GM18499 (cell line): ENCODE measurements around the gene KCNT1.
"Not testable (repeated sequence)": the region's sequence is repeated elsewhere in the genome, so short reads cannot be mapped to it uniquely, and the experiment has no call there.

ENCODE experiments used
- ATAC-seq: cut with Tn5 transposase; IDR thresholded peaks from one replicate; pipeline ENCODE4 v1.9.1; 2021; ENCODE audit warnings: moderate number of reproducible peaks; ENCODE audit not compliant: insufficient read depth, unreplicated experiment

Gene KCNT1

GRCh38 chr9:135701959-135702721, at the start of gene KCNT1:
KCNT1 (plus strand) TSS chr9:135702185; CDS start chr9:135702259, 74 bp downstream.
- no peak for ATAC-seq

DNA sequence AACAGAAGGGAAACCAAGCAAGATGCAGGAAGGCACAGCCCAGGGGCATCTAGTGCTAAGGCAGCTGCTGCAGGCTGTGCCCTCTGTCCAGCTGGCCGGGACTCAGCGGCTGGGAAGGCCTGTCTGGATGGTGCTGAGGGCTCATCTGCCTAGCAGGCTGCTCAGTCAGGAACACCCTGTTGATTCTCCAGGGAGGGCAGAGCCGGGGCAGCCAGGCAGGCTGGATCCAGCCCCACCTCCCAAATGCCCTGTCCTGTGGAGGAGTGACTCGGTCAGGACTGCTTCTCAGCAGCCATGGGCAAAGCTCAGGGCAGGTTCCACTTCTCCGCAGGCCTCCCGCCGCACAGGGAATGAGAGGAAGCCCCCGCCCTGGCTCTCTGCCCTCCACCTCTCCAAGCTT, 46.7 kb upstream of the KCNT1 start:
- ATAC-seq = no peak

GRCh38 chr9:135657416-135657815, 44.6 kb upstream of the KCNT1 start:
- ATAC-seq = no peak

- ATAC-seq = no peak
These were observed 42.7 kb upstream of the KCNT1 start for GRCh38 chr9:135659252-135659651.

GRCh38 chr9:135660407-135660806, 41.6 kb upstream of the KCNT1 start:
- ATAC-seq = no peak

GRCh38 chr9:135661816-135662560, 40.0 kb upstream of the KCNT1 start:
- ATAC-seq = no peak

GRCh38 chr9:135662758-135663450, 39.1 kb upstream of the KCNT1 start, which contains the start of gene LCN9:
LCN9 (plus strand) TSS chr9:135663309; CDS start chr9:135663322, 13 bp downstream.
- no peak for ATAC-seq

GRCh38 chr9:135663451-135663770, 38.6 kb upstream of the KCNT1 start:
- ATAC-seq = no peak

- ATAC-seq = no peak
These were observed 38.1 kb upstream of the KCNT1 start for GRCh38 chr9:135663857-135664256.

- ATAC-seq = no peak
These were observed 37.7 kb upstream of the KCNT1 start for GRCh38 chr9:135664266-135664665.

- no peak for ATAC-seq
These were observed 36.9 kb upstream of the KCNT1 start for GRCh38 chr9:135664801-135665794.

- no peak for ATAC-seq
These were observed 36.2 kb upstream of the KCNT1 start for GRCh38 chr9:135665795-135666189.

GRCh38 chr9:135666534-135667462, 35.2 kb upstream of the KCNT1 start:
- ATAC-seq = no peak

DNA sequence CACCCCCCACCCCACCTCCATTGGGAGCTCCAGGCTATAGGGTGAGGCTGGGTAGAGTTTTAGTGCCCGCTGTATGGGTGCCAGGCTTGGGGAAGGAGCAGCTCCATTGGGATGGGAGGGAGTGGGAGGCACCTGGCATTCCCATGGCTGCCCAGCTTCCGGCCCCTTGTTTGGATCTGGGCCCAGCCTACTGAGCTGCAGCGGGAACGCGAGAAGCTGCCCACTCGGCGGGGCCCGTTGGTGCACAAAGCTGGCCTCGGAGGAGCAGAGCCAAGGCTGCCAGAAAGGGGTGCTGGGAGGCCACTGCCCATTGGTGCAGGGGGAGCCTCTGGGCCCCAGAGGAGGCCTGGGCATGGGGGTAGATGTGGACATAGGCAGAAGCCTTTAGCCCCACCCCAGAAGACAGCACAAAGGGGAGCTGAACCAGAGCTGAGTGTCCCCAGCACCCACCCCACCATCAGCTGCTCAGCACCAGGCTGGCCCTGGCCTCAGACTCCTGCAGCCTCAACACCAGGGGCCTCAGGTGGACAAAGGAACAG, 34.5 kb upstream of the KCNT1 start:
- no peak for ATAC-seq

DNA sequence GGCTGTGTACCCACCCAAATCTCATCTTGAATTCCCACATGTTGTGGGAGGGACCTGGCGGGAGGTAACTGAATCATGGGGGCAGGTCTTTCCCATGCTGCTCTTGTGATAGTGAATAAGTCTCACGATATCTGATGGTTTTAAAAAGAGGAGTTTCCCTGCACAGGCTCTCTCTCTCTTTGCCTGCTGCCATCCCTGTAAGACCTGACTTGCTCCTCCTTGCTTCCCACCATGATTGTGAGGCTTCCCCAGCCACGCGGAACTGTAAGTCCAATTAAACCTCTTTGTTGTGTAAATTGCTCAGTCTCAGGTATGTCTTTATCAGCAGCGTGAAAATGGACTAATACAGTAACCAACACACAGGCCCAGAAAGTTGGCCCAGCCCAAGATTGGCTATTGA, 33.0 kb upstream of the KCNT1 start:
- not testable (repeated sequence) for ATAC-seq

- ATAC-seq = no peak
These were observed 32.2 kb upstream of the KCNT1 start for GRCh38 chr9:135669616-135670285.

DNA sequence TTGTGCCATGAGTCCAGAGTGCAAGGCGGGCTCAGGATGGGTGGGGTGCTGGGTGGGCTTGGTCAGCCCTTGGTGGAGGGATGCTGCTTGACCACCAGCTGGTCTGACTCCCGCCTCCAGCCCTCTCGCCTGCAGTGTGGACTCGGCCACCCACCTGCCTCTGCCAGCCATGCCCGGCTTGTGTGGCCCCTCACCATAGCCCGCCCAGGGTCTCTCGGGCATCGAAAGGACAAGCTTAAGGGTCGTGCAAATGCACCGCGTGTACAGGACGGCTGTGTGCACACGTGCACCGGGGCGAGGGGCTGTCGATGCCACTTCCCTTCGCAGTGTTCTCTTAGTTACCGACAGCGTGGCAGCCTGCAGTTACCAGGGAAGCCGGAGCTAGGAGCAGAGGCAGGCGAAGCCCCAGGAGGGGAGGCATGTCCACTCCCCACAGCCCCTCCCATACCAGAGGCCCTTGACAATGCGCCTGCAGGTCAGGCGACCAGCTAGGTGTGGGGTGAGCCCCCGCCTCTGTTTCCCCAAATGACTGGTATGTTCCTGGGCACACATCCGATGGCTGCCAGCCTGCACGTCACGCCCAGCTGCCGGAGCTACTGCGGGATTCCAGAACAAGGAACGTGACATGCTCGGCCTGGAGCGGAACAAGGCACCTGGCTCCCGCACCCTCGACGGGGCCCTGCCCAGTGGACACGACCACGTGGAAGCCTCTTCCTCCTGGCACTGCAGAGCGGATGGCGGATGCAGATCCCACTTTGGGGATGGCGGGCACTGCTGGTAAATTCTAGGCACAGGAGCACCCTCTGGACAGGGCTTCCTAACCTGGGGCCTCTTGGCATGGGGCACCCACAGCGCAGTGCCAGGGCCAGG, 31.0 kb upstream of the KCNT1 start:
- ATAC-seq = no peak
